ENCODE data around the gene YDJC. TPM values are rescaled to one million over a fixed set of nuclear protein-coding genes. Genes with fewer than 3 reads are reported as not detected.
"Not testable (repeated sequence)": the region's sequence is repeated elsewhere in the genome, so short reads cannot be mapped to it uniquely, and the experiment has no call there.

The YDJC gene
- total RNA-seq, 4 donors from 2014 or later = 28.6 to 34.6 (median 30.9) TPM

DNA sequence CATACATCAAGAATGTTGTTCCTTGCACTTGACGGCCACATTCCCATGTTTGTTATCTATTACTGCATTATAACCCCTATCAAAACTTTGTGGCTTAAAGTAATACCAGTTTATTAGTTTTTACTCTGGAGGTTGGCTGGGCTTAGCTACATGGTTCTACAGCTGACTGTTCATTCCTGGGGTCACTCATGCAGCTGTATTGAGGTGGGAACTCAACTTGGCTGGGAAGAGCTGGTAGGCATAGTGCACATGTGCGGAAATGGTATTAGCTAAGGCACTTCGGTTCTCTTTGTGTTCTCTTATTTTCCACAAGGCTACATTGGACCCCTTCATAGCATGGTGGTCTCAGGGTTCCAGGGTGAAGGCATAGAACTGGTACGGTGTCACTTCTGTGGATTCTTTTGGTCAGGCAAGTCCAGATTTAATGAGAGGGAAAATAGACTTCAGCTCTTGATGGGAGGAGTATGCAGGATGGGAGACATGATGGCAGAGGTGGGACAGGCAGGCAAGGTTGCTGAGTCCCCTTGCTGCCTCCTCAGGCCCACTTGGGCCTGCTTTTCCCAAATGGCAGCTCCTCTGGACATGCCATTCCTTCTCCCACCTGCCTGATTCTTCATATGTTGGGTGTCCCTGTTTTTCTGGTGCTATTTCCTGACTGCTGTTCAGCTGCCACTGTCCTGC is 16.1 kb downstream of the YDJC start:
- no peak overlapping the region for H3K4me3 ChIP-seq
- no peaks in the 10 kb centered on the region for H3K9me3 ChIP-seq
- peaks cover 3% of the 10 kb centered on the region for H3K4me1 ChIP-seq
- 68% methylated on average over 4 of the region's 4 CpGs for WGBS
- no peaks in the 10 kb centered on the region for H3K27me3 ChIP-seq
- peaks cover 42% of the 10 kb centered on the region for H3K36me3 ChIP-seq
- TF ChIP-seq EP300 (IDR thresholded peaks at IDR 0.05) (no peak), POLR2A (IDR thresholded peaks at IDR 0.05) (no peak)
- TF ChIP-seq, protein P1, sequence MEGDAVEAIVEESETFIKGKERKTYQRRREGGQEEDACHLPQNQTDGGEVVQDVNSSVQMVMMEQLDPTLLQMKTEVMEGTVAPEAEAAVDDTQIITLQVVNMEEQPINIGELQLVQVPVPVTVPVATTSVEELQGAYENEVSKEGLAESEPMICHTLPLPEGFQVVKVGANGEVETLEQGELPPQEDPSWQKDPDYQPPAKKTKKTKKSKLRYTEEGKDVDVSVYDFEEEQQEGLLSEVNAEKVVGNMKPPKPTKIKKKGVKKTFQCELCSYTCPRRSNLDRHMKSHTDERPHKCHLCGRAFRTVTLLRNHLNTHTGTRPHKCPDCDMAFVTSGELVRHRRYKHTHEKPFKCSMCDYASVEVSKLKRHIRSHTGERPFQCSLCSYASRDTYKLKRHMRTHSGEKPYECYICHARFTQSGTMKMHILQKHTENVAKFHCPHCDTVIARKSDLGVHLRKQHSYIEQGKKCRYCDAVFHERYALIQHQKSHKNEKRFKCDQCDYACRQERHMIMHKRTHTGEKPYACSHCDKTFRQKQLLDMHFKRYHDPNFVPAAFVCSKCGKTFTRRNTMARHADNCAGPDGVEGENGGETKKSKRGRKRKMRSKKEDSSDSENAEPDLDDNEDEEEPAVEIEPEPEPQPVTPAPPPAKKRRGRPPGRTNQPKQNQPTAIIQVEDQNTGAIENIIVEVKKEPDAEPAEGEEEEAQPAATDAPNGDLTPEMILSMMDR (IDR thresholded peaks at IDR 0.05) = no peak
- no peak overlapping the region for H3K27ac ChIP-seq
- DNase-seq (ENCODE audit: low spot score in 2 of 2) = no peak

DNA sequence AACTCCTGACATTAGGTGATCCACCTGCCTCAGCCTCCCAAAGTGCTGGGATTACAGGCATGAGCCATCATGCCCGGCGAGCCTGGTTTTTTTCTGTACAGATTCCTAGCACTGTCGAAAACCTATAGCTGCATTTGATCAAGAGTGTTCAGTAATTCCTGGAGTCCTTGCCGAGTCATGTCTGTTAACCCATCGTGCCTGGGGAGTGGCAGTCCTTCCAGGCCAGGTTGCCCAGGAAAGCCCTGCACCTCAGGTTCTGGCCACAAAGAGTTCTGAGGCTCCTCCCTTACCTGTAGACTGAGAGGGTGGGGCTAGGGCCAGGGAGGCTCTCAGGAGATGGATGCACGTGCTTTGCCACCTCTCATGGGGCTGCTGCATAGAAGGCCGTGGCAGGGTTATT is 17.0 kb downstream of the YDJC start:
- Histone ChIP-seq H3K27ac (no peak overlapping the region), H3K36me3 (peaks cover 34% of the 10 kb centered on the region)
- 67% methylated on average over 5 of the region's 7 CpGs for WGBS

DNA sequence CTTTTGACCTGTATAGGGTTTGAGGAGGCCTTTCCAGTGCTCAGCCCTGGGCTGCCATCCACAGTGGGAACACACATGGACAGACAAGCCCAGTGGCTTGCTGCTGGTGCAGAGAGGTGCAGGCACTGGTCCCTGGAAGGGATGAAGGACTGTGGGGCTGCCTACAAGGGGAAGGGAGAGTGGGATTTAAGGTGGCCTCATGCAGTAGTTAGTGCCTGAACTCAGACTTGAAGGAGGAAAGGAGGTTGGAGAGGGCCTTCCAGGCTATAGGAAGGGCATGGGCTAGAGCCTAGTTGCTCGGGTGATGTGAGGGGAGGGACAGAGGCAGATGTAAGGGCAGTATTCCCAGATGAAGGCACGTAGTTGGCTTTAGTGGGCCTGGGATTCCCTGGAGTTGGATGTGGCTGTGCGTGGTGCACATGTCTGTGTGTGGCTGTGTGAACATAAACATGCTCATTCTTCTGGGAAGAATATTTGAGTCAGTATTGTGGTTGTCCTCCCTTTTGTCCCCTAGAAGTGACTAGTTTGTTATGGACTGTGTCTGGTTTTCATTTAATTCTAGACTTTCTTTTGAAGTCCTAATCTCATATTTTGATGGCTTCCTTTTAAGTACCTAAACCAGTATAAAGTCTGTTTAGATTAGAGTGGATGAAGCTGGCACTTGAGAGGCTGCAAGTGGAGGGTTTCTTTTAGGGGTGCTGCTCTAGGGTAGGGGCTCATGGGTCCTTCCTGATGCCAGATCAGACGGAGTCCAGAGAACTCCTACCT is 18.4 kb downstream of the YDJC start:
- TF ChIP-seq POLR2AphosphoS5 (IDR thresholded peaks at IDR 0.05) (no peak), EP300 (IDR thresholded peaks at IDR 0.05) (no peak), POLR2A (IDR thresholded peaks at IDR 0.05) (no peak)
- TF ChIP-seq, protein P1 (IDR thresholded peaks at IDR 0.05) = no peak
- DNase-seq (ENCODE audit: low spot score in 2 of 2) = no peak
- Histone ChIP-seq H3K4me1 (peaks cover 6% of the 10 kb centered on the region), H3K27me3 (no peaks in the 10 kb centered on the region), H3K36me3 (peaks cover 34% of the 10 kb centered on the region), H3K4me3 (no peak overlapping the region), H3K27ac (no peak overlapping the region), H3K9me3 (no peaks in the 10 kb centered on the region)
- WGBS = 66% methylated on average over 4 of the region's 4 CpGs

More for the DNA sequence above, 17.0 kb downstream of the YDJC start:
- Histone ChIP-seq H3K4me1 (peaks cover 3% of the 10 kb centered on the region), H3K9me3 (no peaks in the 10 kb centered on the region), H3K4me3 (no peak overlapping the region), H3K27me3 (no peaks in the 10 kb centered on the region)
- TF ChIP-seq, protein P1 (IDR thresholded peaks at IDR 0.05) = no peak
- no peak for TF ChIP-seq EP300 (IDR thresholded peaks at IDR 0.05)
- no peak for DNase-seq (ENCODE audit: low spot score in 2 of 2)

DNA sequence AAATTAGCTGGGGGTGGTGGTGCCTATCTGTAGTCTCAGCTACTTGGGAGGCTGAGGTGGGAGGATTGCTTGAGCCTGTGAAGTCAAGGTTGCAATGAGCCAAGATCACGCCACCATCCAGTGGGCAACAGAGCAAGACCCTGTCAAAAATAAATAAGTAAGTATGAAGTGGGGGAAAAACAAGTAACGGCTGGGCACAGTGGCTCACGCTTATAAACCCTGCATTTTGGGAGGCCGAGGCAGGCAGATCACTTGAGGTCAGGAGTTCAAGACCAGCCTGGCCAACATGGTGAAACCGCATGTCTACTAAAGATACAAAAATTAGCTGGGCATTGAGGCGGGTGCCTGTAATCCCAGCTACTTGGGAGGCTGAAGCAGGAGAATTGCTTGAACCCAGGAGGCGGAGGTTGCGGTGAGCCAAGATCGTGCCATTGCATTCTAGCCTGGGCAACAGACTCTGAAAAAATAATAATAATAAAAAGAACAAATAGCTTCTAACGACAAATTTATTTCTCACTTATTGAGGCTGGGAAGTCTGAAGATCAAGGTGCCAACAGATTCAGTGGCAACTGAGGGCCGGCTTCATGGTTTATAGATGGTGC is 20.2 kb downstream of the YDJC start:
- 97% methylated on average over 11 of the region's 11 CpGs for WGBS
- not testable (repeated sequence) for H3K9me3 ChIP-seq; DNase-seq (ENCODE audit: low spot score in 2 of 2); H3K4me3 ChIP-seq; H3K27ac ChIP-seq; H3K27me3 ChIP-seq
- Histone ChIP-seq H3K36me3 (peaks cover 24% of the 10 kb centered on the region), H3K4me1 (peaks cover 13% of the 10 kb centered on the region)

DNA sequence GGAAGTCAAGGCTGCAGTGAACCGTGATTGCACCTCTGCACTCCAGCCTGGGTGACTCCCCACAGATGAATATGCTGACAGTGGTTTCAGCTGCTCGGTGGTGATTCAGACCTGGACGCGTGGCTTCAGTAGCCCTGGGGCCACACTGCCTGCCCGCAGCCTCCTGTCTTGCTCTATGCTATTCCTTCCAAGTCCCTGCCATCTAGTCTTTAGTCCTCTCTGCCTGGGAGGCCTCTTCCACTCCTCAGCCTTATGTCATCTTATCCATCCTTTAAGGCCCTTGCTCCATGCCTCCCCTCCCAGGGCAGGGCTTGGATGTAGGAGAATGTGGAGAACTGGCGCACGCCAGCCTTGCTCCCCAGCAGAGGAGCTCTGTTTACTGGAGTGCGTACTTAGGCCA is 23.0 kb downstream of the YDJC start:
- peaks cover 10% of the 10 kb centered on the region for H3K4me1 ChIP-seq
- 97% methylated on average over 8 of the region's 8 CpGs for WGBS
- no peaks in the 10 kb centered on the region for H3K9me3 ChIP-seq
- TF ChIP-seq POLR2A (IDR thresholded peaks at IDR 0.05) (no peak), EP300 (IDR thresholded peaks at IDR 0.05) (no peak), POLR2AphosphoS5 (IDR thresholded peaks at IDR 0.05) (no peak)
- TF ChIP-seq, protein P1 (IDR thresholded peaks at IDR 0.05) = no peak
- peaks cover 10% of the 10 kb centered on the region for H3K36me3 ChIP-seq
- DNase-seq (ENCODE audit: low spot score in 2 of 2) = no peak
- H3K27me3 ChIP-seq = no peaks in the 10 kb centered on the region
- H3K4me3 ChIP-seq = no peak overlapping the region
- H3K27ac ChIP-seq = no peak overlapping the region

All from suprapubic skin (tissue), 4 donors.